T-helper 1 cell (primary cell): ENCODE data around the gene NCMAP.

ENCODE experiments used
- DNase-seq, 5 donors: peaks; one replicate each; pipeline ENCODE4 v3.0.0-alpha.2; 2012 to 2020

Gene NCMAP

DNA sequence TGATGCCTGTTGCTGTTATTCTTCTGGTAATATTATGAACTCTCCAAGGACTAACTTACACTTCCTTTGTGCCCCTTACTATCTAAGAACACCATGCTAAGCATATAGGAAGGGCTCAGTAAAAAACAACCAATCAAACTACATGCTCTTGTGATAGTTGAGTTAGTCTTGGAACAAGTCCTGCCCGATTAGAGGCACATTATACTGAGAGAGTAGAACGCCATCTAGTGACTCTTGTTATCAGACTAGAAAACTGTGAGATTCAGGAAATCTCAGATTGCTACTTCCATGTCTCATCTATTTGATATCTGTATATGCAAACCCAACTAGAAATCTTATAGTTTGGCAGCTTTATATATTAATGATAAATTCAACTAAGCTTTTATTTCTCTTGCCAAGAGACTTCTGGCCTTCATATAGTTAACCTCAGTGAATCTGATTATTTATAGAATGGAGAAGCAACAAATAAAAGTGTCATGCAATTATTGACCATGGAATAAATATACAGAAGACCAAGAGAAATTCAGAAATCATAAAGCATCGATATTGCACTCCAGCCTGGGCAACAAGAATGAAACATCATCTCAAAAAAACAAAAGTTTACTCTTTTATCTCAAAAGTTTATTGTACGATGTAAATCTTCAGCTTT is 79.4 kb downstream of the NCMAP start:
- peak in 1 of 5 donors; percentile 56 for DNase-seq

DNA sequence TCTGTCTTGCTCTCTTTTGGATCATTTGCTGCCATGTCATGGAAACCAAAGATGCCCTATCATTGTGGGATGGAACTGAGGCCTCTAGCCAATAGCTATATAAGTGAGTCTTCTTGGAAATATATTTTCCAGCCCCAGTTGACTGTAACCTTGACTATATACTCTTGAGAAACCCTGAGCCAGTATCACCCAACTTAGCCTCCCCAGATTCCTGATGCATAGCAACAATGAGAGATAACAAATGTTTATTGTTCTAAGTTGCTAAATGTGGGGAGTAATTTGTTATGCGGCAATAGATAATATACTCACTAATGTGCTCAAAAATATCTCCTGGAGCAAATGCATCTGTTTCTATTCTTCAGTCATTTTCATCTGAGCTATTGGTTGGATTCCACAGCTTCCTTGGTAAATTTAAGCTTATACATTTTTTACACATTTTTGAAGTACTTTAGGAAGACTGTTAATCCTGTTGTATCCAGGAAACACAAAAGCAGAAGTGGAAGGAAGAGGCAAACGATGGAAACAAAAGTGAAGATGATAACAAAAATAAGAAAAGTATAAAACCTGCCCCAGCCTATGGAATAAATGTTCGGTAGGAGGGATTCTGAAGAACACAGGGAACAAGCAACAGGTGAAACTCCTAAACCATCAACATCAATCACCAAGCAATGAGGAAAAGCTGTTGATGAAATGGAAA is 80.9 kb downstream of the NCMAP start:
- DNase-seq, result no peak

DNA sequence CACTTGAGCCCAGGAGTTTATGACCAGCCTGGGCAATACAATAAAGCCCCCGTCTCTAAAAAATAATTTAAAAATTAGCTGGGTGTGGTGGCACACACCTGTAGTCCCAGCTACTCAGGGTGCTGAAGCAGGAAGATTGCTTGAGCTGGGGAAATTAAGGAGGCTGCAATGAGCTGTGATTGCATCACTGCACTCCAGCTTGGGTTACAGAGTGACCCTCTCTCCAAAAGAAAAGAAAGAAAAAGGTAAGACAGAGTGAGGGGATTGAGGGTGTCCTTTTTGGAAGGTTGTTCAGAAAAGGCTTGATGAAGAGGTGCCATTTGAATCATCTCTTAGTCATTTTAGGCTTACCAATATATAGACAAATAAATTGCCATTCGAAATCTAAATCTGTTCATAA is 83.2 kb downstream of the NCMAP start:
- no peak for DNase-seq

DNA sequence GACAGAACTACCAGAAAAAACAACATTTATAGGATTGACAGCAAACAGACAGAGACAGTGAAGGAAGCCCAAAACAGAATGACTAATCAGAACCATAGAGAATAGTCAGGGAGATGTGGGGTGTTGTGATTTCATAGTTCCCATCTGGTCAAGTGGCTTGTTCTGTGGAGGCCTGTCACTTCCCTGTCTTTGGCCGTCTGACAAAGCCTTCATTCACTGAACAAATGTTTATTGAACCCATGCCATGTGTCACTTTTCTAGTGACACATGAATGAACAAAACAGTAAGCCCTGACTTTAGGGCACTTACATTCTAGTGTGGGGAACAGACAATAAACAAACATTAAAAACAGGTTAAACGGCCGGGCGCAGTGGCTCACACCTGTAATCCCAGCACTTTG is 84.0 kb downstream of the NCMAP start:
- no peak for DNase-seq

DNA sequence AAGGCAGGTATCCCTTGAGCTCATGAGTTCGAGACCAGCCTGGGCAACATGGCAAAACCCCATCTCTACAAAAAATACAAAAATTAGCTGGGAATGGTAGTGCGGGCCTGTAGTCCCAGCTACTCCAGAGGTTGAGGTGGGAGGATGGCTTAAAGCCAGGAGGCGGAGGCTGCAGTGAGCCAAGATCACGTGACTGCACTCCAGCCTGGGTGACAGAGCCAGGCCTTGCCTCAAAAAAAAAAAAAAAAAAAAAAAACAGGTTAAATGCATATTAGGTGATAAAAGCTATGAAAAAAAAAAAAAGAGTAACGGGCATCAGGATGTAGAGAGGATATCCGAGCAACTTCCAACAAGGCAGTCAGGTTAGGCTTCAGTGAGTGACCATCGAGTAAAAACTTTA is 84.4 kb downstream of the NCMAP start:
- DNase-seq, result no peak

DNA sequence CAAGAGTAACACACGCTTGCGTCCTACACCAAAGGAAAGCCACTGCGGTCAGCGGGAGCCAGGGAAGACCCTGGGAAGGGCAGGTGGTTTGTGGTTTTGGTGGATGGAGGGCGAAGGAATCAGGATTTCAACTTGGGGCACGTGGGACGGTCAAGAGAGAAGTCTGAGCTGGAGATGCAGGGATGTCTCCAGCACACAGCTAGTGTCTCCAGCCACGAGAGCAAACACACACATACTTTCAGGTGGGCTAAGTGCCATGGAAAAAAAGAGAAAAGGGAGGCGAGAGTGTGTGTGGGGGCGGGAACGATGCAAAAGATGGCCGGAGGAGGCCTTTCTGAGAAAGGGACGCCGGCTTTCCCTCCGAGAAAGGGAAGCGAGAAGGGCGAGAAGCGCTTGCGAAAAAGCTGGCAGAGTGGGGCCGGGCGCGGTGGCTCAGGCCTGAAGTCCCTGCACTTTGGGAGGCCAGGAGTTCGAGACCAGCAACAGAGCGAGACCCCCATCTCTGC is 85.8 kb downstream of the NCMAP start:
- DNase-seq, result peak in 1 of 5 donors; percentile 50

DNA sequence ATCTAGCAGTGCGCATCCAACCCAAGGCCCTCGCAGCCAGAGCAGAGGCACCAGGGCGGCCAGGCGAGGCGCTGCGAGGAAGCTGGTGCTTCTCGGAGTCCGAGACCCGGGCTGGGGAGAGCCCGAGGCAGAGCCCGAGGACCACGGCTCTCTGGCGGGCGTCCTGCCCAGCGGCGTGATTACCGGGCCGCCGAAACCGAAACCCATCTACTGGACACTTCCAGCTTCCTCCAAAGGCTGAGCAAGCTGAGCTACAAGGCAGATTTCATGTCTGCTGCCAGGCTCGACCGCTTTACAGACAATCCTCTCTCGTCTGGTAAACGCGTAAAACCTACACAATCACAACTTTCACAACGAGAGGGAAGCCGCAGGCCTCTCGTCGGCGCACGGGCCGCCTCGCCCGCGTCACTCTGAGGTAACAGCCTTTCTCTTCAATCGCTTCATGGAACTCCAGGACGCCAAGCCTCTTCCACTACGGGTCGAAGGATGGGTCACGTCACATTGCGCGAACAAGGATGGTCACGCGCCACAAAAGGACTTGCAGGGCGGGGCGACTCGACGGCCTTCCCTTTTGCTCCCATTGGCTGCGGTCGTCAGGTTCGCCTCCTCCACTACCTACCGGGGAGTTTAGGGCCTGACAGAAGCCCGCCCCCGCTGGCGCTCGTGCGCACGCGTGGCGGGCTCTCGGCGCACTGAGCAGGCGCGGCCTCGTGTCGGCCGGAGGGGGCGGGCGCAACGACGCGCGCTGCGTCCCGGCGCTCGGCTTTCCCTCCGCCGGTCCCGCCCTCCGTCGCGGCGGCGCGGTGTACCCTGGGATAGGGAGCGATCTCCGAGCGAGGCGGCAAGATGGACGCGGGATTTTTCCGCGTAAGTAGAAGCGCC is 86.8 kb downstream of the NCMAP start, which contains the start of gene SRRM1:
TSS of gene SRRM1 (plus strand) at position 822 of the 882 bp plus-strand sequence. CDS start at position 847, 25 bp downstream.
- peak; percentile 98 to 100 (median 99) for DNase-seq

DNA sequence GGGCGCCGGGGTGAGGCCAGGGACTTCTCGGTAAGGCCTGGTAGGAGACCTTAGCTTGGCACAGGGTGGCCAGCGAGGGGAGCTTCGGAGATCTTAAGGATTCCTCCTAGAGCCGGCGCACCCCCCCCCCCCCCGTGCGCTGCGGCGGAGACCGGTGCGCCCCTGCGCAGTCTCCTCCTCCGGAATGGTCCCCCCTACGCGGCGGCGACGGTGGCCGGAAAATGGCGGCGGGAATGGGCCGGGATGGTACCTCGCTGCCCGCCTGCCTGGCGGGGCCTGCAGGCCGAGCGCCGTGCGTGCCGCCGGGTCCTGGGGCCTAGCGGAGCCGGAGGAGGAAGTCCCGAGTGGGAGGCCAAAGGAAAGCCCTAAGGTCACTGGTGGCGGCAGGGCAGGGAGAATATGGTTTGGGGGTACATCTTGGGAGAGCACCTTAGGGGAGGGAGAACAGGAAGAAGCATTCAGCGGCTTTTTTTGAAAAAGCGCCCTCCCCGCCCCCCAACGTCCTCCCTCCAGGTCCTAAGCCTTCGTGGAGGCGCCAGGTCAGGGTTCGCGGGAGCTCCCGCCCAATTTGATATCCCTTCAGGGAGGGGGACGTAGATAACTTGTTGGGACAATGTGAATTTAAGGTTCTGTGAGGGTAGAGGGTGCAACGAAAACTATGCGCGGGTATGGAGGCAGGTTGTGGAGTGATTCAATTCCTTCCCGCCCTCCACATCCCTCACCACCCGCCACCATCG is 87.6 kb downstream of the NCMAP start:
- DNase-seq, result peak in 3 of 5 donors; percentile 14 to 50 (median 43)

DNA sequence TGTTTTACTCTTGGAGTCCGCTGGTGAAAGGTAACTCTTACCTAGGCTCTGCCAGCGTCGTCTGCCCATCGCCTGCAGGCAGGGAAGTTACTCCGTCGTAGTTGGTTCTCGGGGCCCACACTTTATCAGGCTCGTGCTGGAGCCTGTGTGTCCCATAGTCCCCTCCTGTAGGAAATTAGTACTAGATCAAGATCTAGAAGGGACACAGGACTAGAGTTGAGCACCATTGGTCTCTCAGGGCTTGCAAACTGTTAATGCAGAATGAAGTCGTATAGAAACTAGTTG is 88.2 kb downstream of the NCMAP start:
- DNase-seq, result no peak

DNA sequence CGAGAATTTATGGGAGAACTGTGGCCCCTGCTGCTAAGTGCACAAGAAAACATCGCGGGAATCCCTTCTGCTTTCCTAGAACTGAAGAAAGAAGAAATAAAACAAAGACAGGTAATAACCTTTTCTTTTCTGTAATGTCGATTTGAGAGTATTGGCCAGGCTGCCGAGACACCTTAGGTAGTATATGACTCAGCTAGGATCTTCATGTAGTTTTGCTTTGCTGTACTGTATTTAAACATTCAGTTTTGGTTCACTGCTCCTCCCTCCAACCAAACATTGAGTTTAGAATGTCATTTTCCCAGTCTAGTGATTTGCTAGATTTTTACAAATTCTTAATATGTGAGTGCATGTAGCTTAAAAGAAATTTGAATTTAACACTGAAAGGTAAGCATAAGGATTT is 93.0 kb downstream of the NCMAP start:
- DNase-seq, result no peak

DNA sequence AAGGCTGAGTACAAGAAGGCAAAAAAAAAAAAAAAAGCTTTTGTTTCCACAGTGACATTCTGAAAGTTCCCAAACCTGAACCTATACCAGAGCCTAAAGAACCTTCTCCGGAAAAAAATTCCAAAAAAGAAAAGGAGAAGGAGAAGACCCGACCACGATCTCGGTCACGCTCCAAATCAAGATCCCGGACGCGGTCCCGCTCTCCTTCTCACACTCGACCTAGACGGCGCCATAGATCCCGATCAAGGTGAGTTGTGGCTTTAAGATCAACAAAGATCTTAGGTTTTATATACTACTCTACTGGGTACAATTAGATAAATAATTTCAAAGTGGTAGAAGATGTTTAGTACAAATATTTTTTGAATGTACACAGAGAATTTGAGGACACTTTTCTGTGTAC is 96.5 kb downstream of the NCMAP start:
- DNase-seq, result no peak

DNA sequence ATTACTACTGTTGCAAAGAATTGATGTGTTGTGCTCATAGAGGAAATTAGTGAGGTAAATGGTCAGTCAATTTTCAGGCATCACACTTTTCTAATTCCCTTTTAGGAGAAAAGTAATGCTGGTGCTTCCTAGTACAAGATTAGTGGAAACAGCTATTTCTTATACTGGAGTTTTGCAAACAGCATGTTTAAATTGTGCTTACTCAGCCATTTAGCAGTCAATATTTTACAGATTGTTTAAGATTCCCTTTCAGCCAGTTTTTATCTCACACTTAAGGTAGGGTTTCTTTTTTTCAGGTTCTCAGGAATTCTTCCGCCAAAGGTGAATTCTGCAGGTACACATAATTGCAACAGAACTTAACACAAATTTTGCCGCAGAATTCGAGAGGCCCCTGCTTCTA is 98.1 kb downstream of the NCMAP start:
- no peak for DNase-seq

DNA sequence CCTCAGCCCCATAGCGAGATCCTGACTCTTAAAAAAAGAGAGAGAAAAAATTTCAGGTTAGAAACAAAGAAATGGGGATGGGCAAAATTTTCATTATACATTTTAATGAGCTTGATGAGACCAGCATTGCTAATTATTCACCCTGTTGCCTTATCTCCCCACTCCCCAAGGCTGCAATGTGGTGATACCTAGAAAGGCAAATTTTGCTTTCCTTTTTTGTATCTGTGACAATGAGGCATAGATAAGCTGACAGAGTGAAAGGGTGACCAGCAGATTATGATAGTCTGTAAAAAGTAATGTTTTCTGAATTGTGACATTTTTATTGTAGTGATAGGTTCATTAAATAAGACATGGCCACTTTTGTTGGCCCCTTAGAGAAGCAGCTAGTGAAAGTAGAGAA is 100.2 kb downstream of the NCMAP start:
- no peak for DNase-seq

DNA sequence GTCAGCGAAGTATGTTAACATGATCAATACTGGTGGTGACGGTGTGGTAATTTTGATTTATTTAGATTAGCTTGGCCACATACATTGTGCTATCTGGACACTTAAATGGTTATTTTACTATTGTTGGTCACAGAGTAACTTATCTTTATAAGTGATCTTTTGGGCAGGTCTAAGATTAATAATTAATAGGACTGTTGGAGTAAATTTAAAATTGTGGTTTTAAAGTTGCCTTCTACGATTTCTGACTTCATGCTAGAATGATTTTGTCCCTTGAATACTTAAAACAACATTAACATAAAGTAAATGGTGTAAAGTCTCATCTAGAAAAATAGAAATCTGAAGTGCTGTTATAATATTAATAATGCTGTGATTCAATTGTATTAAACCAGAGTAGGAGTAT is 101.9 kb downstream of the NCMAP start:
- no peak for DNase-seq
